ENCODE measurements around the gene JAK3.
"Not testable (repeated sequence)": the region's sequence is repeated elsewhere in the genome, so short reads cannot be mapped to it uniquely, and the experiment has no call there.

JAK3 gene

DNA sequence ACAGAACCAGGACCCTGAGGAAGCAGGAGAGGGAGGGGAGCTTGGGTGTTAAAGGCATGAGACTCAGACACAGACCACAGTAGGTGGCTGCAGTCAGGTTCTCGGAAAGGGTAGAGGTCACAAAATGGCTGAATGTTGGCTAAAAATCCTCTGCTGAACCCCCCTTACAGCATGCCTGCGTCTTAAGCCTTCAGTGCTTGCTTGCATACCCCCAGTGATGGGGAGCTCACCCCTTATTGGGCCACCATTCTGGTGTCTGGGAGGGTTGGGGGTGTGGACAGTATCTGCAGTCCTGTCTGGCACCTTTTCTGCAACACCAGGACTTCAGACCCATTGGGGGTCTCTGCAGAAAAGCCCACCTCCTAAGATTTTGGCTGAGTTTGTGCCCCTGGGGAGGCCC is 67.0 kb downstream of the JAK3 start:
- H3K4me3 ChIP-seq (ENCODE audit: low read depth, low read length): no peak overlapping the region
- no peak for DNase-seq (ENCODE audit: low read depth)
- TF ChIP-seq, protein P1, sequence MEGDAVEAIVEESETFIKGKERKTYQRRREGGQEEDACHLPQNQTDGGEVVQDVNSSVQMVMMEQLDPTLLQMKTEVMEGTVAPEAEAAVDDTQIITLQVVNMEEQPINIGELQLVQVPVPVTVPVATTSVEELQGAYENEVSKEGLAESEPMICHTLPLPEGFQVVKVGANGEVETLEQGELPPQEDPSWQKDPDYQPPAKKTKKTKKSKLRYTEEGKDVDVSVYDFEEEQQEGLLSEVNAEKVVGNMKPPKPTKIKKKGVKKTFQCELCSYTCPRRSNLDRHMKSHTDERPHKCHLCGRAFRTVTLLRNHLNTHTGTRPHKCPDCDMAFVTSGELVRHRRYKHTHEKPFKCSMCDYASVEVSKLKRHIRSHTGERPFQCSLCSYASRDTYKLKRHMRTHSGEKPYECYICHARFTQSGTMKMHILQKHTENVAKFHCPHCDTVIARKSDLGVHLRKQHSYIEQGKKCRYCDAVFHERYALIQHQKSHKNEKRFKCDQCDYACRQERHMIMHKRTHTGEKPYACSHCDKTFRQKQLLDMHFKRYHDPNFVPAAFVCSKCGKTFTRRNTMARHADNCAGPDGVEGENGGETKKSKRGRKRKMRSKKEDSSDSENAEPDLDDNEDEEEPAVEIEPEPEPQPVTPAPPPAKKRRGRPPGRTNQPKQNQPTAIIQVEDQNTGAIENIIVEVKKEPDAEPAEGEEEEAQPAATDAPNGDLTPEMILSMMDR (conservative IDR thresholded peaks at IDR 0.05; ENCODE audit: low read depth, low read length): no peak

DNA sequence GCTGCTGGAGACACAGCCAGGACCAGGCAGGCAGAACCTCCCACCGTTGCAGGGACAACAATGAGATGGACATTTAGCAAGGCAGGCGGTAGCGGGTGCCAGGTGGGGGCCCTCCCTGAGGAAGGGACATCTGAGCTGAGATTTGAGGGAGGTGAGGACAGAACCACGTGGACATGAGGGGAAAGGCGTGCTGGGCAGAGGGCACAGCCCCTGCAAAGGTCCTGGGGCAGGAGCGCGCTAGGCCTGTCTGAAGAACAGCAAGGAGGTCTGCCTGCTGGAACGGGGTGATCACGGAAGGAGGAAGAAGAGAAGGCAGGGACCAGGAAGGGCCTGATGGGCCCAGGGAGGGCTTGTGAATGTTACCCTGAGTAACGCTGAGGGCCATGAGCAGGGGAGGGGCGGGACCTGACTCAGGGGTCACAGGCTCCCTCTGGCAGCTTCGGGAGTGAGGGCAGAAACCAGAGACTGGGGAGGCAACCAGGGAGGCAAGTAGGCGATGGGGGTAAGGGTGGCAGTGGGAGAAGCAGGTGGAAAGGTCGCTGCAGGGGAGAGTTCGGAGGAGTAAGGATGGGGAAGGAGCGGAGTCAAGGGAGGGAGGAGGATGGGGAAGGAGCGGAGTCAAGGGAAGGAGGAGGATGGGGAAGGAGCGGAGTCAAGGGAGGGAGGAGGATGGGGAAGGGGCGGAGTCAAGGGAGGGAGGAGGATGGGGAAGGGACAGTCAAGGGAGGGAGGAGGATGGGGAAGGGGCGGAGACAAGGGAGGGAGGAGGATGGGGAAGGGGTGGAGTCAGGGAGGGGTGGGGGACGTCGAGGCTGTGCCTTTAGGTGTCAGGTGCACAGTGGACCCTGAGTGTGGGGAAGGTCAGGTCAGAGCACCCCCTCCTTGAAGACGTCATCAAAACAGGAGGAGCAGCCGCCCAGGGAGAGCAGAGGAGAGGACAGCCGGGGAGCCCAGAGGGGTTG is 68.5 kb downstream of the JAK3 start:
- TF ChIP-seq, protein P1 (conservative IDR thresholded peaks at IDR 0.05; ENCODE audit: low read depth, low read length): no peak
- H3K4me3 ChIP-seq (ENCODE audit: low read depth, low read length): peak overlapping the region; percentile 39
- peak; percentile 65 for DNase-seq (ENCODE audit: low read depth)

DNA sequence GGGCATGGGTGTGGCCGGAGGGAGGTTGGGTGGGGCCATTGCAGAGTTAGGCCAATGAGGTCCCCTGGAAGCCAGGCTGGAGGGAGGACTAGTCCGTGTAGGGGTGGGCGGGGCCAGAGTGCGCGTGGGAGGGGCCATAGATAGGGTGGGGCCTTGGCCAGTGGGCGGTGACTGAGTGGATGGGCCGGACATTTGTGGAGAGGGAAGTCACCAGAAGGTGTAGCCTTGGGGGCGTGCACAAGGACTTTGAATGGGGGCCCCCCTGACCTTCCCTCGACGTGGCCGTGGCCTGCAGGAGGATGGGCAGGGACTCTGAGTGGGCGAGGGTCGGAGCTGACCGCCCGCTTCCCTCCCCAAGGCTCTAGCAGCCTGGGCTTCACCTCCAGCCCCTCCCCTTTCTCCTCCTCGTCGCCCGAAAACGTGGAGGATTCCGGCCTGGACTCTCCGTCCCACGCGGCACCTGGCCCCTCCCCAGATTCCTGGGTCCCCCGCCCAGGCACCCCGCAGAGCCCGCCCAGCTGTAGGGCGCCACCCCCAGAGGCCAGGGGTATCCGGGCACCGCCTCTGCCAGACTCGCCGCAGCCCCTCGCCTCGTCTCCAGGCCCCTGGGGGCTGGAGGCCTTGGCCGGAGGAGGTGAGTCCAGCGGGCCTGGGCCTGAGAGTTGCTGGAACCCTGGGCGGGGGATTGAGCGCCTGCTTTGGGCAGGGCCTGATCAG is 69.4 kb downstream of the JAK3 start:
- TF ChIP-seq, protein P1 (conservative IDR thresholded peaks at IDR 0.05; ENCODE audit: low read depth, low read length): no peak
- DNase-seq (ENCODE audit: low read depth): peak; percentile 68

DNA sequence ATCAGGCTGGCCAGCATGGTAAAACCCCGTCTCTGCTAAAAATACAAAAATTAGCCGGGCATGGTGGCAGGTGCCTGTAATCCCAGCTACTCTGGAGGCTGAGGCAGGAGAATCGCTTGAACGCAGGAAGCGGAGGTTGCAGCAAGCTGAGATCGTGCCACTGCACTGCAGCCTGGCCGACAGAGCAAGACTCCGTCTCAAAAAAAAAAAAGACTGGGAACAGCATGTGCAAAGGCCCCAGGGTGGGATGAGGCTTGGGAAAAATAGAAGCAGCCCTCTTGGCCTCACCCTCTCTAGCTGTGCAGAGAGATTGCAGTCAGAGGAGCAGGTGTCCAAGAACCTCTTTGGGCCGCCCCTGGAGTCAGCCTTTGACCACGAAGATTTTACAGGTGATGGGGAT is 69.9 kb downstream of the JAK3 start:
- not testable (repeated sequence) for DNase-seq (ENCODE audit: low read depth); H3K4me3 ChIP-seq (ENCODE audit: low read depth, low read length)

More for the DNA sequence above, 69.4 kb downstream of the JAK3 start:
- peak overlapping the region; percentile 39 for H3K4me3 ChIP-seq (ENCODE audit: low read depth, low read length)

DNA sequence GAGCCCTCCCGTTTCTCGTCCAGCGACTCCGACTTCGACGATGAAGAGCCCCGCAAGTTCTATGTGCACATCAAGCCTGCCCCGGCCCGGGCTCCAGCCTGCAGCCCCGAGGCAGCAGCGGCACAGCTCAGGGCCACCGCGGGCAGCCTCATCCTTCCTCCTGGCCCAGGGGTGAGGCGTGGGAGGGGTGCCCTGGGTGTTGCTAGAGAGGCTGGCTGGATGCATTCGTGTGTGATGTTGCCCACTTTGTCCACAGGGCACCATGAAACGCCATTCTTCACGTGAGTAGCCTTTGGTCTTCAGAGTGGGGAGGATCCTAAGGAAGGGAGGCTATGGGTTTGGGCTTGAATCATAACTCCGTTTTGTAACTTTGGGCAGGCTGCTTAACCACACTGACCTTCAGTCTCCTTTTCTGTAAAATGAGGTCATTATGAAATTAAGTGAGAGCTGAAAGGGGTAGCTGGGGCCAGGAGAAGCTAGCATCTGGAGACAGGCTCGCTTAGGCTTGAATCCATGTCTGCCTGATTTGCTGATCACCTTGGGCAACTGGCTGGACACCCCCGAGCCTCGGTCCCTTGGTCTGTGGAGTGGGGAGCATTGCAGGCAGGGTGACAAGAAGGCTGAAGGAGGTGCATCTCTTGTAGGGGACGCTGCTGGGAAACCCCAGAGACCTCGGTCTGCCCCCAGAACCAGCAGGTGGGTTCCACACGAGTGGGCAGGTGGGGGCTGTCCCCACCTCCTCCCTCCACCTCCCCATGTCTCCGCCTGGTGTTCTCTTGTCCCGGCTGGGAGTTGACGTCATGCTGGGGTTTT is 71.6 kb downstream of the JAK3 start:
- TF ChIP-seq, protein P1 (conservative IDR thresholded peaks at IDR 0.05; ENCODE audit: low read depth, low read length): no peak
- no peak overlapping the region for H3K4me3 ChIP-seq (ENCODE audit: low read depth, low read length)
- DNase-seq (ENCODE audit: low read depth): peak; percentile 46

DNA sequence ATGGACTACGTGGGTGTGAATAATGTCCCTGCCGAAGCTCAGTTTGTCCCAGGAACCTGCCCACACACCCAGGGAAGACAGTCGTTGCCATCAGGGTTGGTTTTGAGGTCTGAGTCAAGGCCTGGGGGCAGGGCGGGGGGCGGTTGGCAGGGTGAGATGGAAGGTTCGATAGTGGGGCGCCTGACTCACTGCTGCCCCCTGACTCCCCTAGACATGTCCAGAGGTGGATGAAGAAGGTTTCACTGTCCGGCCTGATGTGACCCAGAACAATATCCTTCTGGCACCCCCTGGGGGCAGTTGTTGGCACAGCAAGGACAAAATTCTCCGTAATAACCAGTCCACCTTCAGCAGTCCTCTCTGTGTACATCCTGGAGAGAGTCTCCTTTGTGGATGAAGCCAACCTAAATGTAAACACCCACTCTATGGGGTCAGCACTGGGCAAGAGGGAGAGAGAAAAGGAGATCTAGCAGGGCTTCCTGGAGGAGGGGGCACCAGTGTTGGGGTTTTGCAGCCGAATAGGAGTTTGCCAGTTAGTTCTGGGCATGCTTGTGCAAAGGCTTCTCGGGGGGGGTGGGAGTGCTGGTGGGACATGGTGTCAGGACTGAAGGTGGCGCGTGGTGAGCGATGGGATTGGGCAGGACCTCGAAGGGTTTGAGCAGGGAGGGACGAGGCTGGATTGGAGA is 72.4 kb downstream of the JAK3 start:
- H3K4me3 ChIP-seq (ENCODE audit: low read depth, low read length): no peak overlapping the region
- DNase-seq (ENCODE audit: low read depth): peak; percentile 52
- TF ChIP-seq, protein P1 (conservative IDR thresholded peaks at IDR 0.05; ENCODE audit: low read depth, low read length): peak; percentile 79
